Spleen (tissue), 11 donors: Measurements from ENCODE around the gene FOXP1. TPM values are rescaled to one million over a fixed set of nuclear protein-coding genes. Genes with fewer than 3 reads are reported as not detected.

Source experiments
- DNase-seq: peaks from one replicate; pipeline ENCODE4 v3.0.0-alpha.2; 2020
- H3K27ac ChIP-seq, 8 donors: fragments of 200-600 bp; sonication (generic) in 7 of 8; 1 replicate in 4 of 8; 2 replicates in 4 of 8; pipeline versions ENCODE4 v1.5.0 to v1.8.0; 2016 to 2021; ENCODE audit warnings: inconsistent platforms in 4 of 8, mild to moderate bottlenecking in 4 of 8, moderate library complexity in 1 of 8
- H3K27me3 ChIP-seq, 7 donors: fragments of 200-600 bp; sonication (generic) in 6 of 7; replicated peaks in 1 of 7; 1 replicate in 4 of 7; 2 replicates in 3 of 7; pipeline versions ENCODE4 v1.5.0 to v1.8.0; 2016 to 2021; ENCODE audit warnings: inconsistent platforms in 3 of 7, mild to moderate bottlenecking in 1 of 7
- H3K36me3 ChIP-seq, 6 donors: fragments of 200-600 bp; sonication (generic) in 5 of 6; 1 replicate in 4 of 6; 2 replicates in 2 of 6; pipeline versions ENCODE4 v1.5.0 to v1.8.0; 2016 to 2021; ENCODE audit warnings: inconsistent platforms in 2 of 6
- H3K4me1 ChIP-seq, 6 donors: fragments of 200-600 bp; sonication (generic) in 5 of 6; 1 replicate in 3 of 6; 2 replicates in 3 of 6; pipeline versions ENCODE4 v1.5.0 to v1.8.0; 2016 to 2021; ENCODE audit warnings: inconsistent platforms in 3 of 6
- H3K4me3 ChIP-seq, 8 donors: fragments of 200-600 bp; sonication (generic) in 7 of 8; 1 replicate in 4 of 8; 2 replicates in 4 of 8; pipeline versions ENCODE4 v1.5.0 to v1.8.0; 2016 to 2021; ENCODE audit warnings: inconsistent platforms in 4 of 8, mild to moderate bottlenecking in 4 of 8, moderate library complexity in 2 of 8
- H3K9me3 ChIP-seq, 8 donors: fragments of 200-600 bp; sonication (generic) in 7 of 8; 1 replicate in 4 of 8; 2 replicates in 4 of 8; pipeline versions ENCODE4 v1.5.0 to v1.8.0; 2016 to 2021; ENCODE audit warnings: inconsistent platforms in 4 of 8
- CTCF ChIP-seq, 11 experiments: fragments of 200-600 bp in 7 of 11; fragments of 450-650 bp in 4 of 11; sonication (generic) in 4 of 11; IDR thresholded peaks in 8 of 11; conservative IDR thresholded peaks in 3 of 11; 1 replicate in 7 of 11; 2 replicates in 4 of 11; pipeline versions ENCODE4 v1.4.0 to v1.8.0; 2016 to 2021; ENCODE audit warnings: antibody characterized with exemption in 11 of 11, inconsistent platforms in 4 of 11, mild to moderate bottlenecking in 1 of 11
- POLR2A ChIP-seq, 3 donors: fragments of 450-650 bp; IDR thresholded peaks; one replicate each; pipeline ENCODE4 v1.5.1; 2017; ENCODE audit warnings: antibody characterized with exemption in 3 of 3, mild to moderate bottlenecking in 1 of 3
- POLR2AphosphoS5 ChIP-seq, 3 donors: sonication (generic); formaldehyde crosslinking; IDR thresholded peaks; one replicate each; pipeline ENCODE4 v1.5.1; 2017; ENCODE audit warnings: antibody characterized with exemption in 3 of 3
- WGBS, 5 donors: extraction: QIAGEN DNeasy Blood & Tissue Kit in 3 of 5; methylation state at CpG; one replicate each; pipeline versions ENCODE4 v1.1.5 to v1.1.7; 2013 to 2018; 5-methylcytosine and 5-hydroxymethylcytosine counted together
- intact Hi-C: fragments of 100-400 bp; cut with DNase I; formaldehyde crosslinking; loops from one replicate; pipeline ENCODE4 v1.15.0; 2023; ENCODE audit warnings: low total_unique reads
- polyA plus RNA-seq, 3 donors: library from polyadenylated mRNA; stranded (reverse); fragments of 200-250 nt; gene quantifications; one replicate each; pipeline ENCODE4 v1.2.1, GENCODE V29; 2013
- total RNA-seq, 7 donors: library from RNA; depleted of rRNA in 3 of 7; stranded (reverse); fragments of >200 nt in 3 of 7; fragmentation: NEBNext Ultra II Directional in 4 of 7; extraction: Animal tissue kit (Norgen Biotek cat#: 25700) in 4 of 7; gene quantifications; one replicate each; pipeline versions ENCODE4 v1.1.0 to v1.2.1, GENCODE V29; 2016 to 2021
- donor health status: healthy with polysubstance abuse.
- donor health status: DM: no; HTN: no; CAD: no; lungs with moderate emphysema.
- donor health status: DM: no; HTN: no; CAD: no.
- donor health status: Bipolar disorder and iron deficiency.
- donor health status: healthy.
- donor health status: DM: no; HTN: no; CAD: no.
- donor health status: DM: yes; HTN: yes; CAD: no.

Gene FOXP1
- total and polyA plus RNA-seq, 10 donors: 11.1 to 202 (median 153) TPM

GRCh38 chr3:71186801-71187200 is 396.7 kb downstream of the FOXP1 start:
- no peak overlapping the region for H3K27ac ChIP-seq
- H3K36me3 ChIP-seq: peaks cover 0 to 7% (median 0%) of the 10 kb centered on the region in 6 donors
- H3K9me3 ChIP-seq: no peaks in the 10 kb centered on the region
- H3K27me3 ChIP-seq: no peaks in the 10 kb centered on the region
- peaks cover 0 to 22% (median 3%) of the 10 kb centered on the region in 6 donors for H3K4me1 ChIP-seq
- intact Hi-C loops: no loop called here
- 76 to 95% (median 80%) methylated on average over 2 of the region's 2 CpGs for WGBS, 5 donors
- TF ChIP-seq POLR2A (IDR thresholded peaks at IDR 0.05) (no peak), POLR2AphosphoS5 (IDR thresholded peaks at IDR 0.05) (no peak), CTCF (IDR thresholded peaks at IDR 0.05 in 8 of 11, conservative IDR thresholded peaks at IDR 0.05 in 3 of 11) (no peak)
- H3K4me3 ChIP-seq: no peak overlapping the region
- DNase-seq: no peak

DNA sequence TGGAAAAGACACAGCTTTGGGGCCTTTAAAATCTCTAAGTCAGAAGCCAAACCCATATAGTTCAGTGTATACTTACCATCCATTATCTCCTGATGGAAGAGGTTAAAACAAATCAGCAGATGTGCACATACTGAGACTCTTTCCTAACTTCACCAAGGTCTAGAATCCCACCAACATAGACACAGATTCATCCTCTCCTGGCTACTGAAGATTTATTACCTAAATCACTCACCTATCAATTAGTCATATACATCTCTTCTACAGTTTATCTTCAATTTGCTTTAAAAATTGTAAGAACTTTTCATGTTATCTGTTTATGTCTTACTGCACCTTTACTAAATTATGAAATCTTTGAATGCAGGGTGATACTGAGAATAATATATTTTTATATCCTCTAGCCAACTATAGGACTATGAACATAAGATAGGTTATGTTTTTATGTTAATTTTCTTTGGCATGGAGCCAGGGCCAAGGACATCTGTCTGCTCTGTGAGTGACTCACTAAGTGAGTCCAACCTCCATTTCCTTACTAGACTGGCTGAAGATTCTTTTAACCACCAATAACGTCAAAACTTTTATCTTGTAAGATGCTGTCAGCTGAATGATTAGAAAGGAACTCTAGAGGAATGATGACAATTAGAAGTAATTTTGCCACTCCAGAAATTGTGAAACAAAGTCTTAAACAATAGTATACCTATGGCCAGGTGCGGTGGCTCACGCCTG is 397.6 kb downstream of the FOXP1 start:
- no peak for DNase-seq
- Histone ChIP-seq H3K4me1 (peaks cover 0 to 22% (median 3%) of the 10 kb centered on the region in 6 donors), H3K27ac (no peak overlapping the region), H3K9me3 (no peaks in the 10 kb centered on the region), H3K36me3 (peaks cover 0 to 7% (median 0%) of the 10 kb centered on the region in 6 donors), H3K27me3 (no peaks in the 10 kb centered on the region), H3K4me3 (no peak overlapping the region)
- TF ChIP-seq CTCF (IDR thresholded peaks at IDR 0.05 in 8 of 11, conservative IDR thresholded peaks at IDR 0.05 in 3 of 11): no peak
- no peak for TF ChIP-seq POLR2A (IDR thresholded peaks at IDR 0.05)
- no peak for TF ChIP-seq POLR2AphosphoS5 (IDR thresholded peaks at IDR 0.05)
- 69 to 80% (median 72%) methylated on average over 3 of the region's 3 CpGs for WGBS, 5 donors
- intact Hi-C loops: no loop called here

DNA sequence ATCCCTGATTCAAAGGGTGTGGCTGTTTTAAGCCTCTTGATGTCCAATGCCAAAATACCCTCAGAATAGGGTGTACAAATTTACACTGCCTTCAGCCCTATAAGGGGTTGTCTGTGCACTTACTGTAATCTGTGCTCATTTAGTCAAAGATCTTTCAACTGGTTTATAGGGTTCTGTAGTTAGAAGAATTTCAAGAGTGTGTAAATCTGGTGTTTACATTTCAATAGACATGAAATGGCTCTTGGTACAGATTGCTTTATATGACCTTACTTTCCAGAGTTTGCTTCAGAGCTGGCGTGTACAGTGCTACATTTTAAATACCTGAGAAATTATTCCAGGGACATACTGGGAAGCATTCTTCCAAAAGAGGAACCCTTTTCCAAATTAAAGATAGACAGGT is 399.3 kb downstream of the FOXP1 start:
- intact Hi-C loops: no loop called here
- no peaks in the 10 kb centered on the region for H3K9me3 ChIP-seq
- TF ChIP-seq POLR2A (IDR thresholded peaks at IDR 0.05): no peak
- H3K36me3 ChIP-seq: peaks cover 0 to 7% (median 0%) of the 10 kb centered on the region in 6 donors
- H3K27me3 ChIP-seq: no peaks in the 10 kb centered on the region
- no peak for DNase-seq
- no peak overlapping the region for H3K4me3 ChIP-seq
- peaks cover 0 to 35% (median 3%) of the 10 kb centered on the region in 6 donors for H3K4me1 ChIP-seq
- WGBS, 5 donors: 94 to 96% (median 95%) methylated on average over 1 of the region's 1 CpG
- H3K27ac ChIP-seq: no peak overlapping the region

DNA sequence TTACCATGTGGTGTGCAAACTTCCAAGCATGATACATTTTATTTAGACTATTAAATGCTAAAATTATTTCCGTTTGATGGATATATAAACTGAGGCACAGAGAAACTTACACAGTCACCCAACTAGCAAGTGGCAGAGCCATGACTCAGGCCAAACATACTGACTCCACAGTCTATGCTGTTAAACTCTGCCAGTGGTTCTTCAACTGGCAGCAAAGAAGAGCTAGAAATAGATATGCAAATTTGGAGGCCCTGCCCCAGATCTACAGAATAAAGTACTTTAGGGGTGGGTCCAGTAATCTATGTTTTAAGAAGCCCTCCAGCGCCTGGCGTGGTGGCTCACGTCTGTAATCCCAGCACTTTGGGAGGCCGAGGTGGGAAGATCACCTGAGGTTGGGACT is 400.0 kb downstream of the FOXP1 start:
- intact Hi-C loops: no loop called here
- 91 to 97% (median 95%) methylated on average over 5 of the region's 5 CpGs for WGBS, 5 donors

More for the DNA sequence above, 400.0 kb downstream of the FOXP1 start:
- Histone ChIP-seq H3K9me3 (no peaks in the 10 kb centered on the region), H3K4me3 (no peak overlapping the region), H3K27ac (no peak overlapping the region), H3K27me3 (no peaks in the 10 kb centered on the region), H3K36me3 (peaks cover 0 to 7% (median 0%) of the 10 kb centered on the region in 6 donors), H3K4me1 (peaks cover 0 to 35% (median 3%) of the 10 kb centered on the region in 6 donors)
- no peak for TF ChIP-seq CTCF (IDR thresholded peaks at IDR 0.05 in 8 of 11, conservative IDR thresholded peaks at IDR 0.05 in 3 of 11)
- DNase-seq: no peak
